GM20000 (cell line): ENCODE data around the gene FARP2.

Experiments
- DNase-seq: peaks from one replicate; pipeline ENCODE4 v3.0.0; 2012; ENCODE audit warnings: low spot score
- CTCF ChIP-seq: IDR thresholded peaks from 2 replicates; pipeline ENCODE4 v1.5.1; 2012; ENCODE audit warnings: mild to moderate bottlenecking, control low read depth; ENCODE audit errors: extremely low read depth, missing control alignments

FARP2 gene

DNA sequence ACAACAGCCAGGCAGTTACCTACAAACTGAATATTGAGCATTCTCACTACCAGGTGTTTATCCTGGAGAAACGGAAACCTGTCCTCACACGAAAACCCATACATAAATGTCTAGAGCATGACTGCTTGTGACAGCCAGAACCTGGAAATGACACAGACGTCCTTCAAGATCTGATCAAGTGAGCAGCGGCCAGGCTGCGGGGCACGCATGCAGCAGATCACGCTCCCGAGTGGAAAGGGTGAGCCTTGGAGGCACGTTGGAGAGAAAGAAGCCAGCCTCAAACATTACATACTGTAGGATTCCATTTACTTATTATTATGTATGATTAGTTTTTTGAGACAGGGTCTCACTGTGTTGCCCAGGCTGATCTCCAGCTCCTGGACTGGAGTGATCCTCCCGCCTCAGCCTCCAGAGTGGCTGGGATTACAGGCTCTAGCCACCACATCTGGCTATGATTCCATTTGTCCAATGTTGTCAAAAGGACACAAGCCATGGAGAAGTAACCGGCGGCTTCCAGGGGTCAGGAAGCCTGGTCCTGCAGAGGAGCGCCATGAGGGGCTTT is 175.2 kb downstream of the FARP2 start:
- no peak for DNase-seq
- TF ChIP-seq CTCF, result no peak

DNA sequence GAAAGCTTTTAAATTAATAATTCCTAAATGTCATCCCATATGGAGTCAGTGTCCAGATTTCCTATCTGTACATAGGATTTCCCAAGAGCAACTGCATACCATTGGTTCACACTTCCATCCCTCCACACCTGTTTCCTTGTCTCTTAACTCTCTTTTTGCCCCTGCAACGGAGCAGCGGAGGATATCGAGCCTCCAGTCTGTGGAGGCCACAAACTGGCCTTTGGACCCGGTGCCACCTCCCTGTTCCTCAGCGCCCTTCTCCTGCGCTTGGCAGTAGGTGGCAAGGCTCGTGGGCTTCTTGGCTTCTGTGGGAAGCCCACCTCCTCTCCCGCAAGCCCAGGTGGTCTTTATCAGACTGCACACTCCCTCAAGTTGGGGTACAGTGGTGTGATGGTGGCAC is 176.1 kb downstream of the FARP2 start:
- DNase-seq, result no peak
- TF ChIP-seq CTCF, result no peak

DNA sequence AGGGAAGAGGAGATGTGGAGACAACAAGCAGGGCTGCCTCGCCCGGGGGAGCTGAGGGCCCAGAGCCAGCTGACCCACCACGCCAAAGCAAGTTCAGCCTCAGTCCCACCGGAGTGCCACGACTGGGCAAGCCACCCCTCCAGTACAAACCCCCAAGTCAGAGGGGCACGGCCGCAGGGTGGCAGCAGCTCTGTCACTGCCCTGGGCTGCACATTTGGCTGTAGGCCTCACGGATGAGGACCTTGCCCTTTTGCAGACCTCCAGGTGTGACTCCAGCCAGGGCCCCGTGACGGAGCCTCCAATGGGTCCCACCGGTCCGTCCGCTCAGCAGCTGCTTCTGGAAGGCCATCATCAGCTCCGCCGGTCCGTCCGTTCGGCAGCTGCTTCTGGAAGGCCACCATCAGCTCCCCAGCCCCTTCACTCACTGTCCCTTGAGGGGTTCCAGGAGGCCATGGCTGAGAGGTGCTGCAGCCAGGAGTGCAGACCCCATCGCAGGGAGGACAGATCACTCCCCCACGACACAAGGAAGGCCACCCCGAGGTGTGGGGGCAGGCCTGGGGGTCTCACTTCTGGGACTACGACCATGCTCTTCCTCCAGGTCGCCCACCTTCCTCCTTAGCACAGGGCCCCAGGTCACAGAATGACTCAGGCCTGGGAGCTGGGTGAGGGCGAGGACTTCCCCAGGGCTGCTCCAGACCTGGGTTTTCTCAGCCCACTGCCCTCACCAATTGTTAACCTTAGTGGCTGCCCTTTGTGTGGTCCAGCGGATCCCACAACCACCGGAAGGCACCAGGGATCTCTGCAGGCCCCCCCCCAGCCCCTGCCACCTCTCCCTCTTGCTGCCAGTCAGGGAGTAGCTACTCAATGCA is 176.9 kb downstream of the FARP2 start:
- no peak for TF ChIP-seq CTCF
- peak; percentile 31 for DNase-seq

DNA sequence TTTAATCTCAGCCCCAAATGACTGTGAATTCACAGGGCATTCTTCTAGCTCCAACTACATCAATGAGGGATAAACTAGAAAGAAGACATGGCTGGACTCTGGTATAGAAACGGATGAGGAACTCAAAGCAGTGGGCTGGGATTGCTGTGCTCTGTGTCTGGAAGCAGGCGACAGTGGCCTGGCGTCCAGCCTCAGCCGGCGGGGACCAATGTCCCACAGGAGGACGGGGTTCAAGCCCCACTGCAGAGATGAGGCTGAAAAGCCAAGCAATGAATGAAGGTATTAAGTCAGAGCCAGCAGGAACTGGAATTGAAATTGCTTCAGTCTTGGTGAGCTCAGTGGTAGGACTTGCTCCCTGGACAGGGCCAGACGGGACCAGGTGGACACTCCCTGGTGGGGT is 178.2 kb downstream of the FARP2 start:
- DNase-seq, result no peak
- no peak for TF ChIP-seq CTCF

DNA sequence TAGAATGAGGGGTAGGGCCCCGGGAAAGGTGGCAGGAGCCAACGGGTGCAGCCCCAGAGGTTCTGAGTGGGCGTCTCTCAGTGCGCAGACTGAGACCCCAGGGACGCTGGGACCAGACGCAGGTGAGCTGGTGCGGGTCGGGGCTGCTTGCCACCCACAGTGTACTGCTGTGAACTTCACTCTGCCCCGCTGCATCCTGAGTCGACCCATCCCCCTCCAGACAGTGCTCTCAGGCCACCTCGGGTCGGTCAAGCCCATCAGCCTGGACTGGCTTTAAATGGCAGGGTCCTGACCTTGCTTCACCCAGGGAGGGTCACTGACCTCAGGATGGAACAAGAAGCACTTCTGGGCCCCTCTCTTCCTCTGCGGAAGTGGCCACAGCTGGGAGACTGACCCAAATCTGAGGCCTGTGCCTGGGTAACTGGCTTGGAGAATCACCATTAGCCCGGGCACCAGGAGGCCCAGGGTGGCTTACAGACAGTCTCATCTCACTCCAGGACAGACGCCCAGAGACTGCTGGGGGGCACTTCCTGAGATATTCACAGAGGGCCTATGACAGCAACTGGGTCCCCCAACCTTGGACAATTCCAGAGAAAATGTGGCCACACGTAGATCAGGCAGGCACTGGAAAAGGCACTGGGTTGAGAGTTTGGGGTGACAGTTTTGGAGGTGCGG is 178.8 kb downstream of the FARP2 start:
- no peak for TF ChIP-seq CTCF
- DNase-seq, result no peak

GRCh38 chr2:241535871-241536655 is 180.0 kb downstream of the FARP2 start:
- DNase-seq, result no peak
- TF ChIP-seq CTCF, result no peak
